HCT116 (cell line): Measurements from ENCODE around the gene DNM3. TPM values are rescaled to one million over a fixed set of nuclear protein-coding genes. Genes with fewer than 3 reads are reported as not detected.

Experiments used
- ATAC-seq: fragments of 200-7000 bp; cut with Tn5 transposase; 2 replicates; pipeline ENCODE4 v1.9.1; 2020; ENCODE audit warnings: mild to moderate bottlenecking, moderate library complexity
- BruUV-seq: library from RNA; stranded (reverse); fragments of 400-500 nt; replicated peaks from 2 replicates; lab custom pipeline; 2021; lab: Mats Ljungman, UMichigan
- CTCF ChIA-PET: fragments of 300-600 bp; sonication (Branson Sonifier 250); formaldehyde crosslinking; loops from one replicate; lab custom pipeline; 2021; ENCODE audit warnings: antibody characterized with exemption; lab: Charles Lee
- POLR2A ChIA-PET: fragments of 300-600, 350-600 bp; sonication (Branson Sonifier 250); formaldehyde crosslinking; loops from one replicate; lab custom pipeline; 2021; ENCODE audit warnings: antibody characterized with exemption; lab: Charles Lee
- RAD21 ChIA-PET, 2 experiments: fragments of 300-600 bp; sonication (Branson Sonifier 250); formaldehyde crosslinking; loops; one replicate each; lab custom pipeline; 2023; ENCODE audit warnings: low total read pairs in 2 of 2; ENCODE audit not compliant: uncharacterized antibody in 2 of 2, unreplicated experiment in 2 of 2, low non-redundant PET in 1 of 2; lab: Charles Lee
- DNase-seq: peaks from one replicate; pipeline ENCODE4 v3.0.0-alpha.2; 2010; ENCODE audit warnings: low read depth, low spot score
- H2AFZ ChIP-seq: fragments of 200-600 bp; shearing (Covaris generic), sonication (generic); 2 replicates; pipeline ENCODE4 v1.6.1; 2017; ENCODE audit warnings: low read depth, mixed run types, mixed read lengths, antibody characterized with exemption, low read length; ENCODE audit not compliant: poor library complexity, severe bottlenecking
- H3K27ac ChIP-seq: 2 replicates; pipeline ENCODE4 v1.5.1; 2012; ENCODE audit warnings: low read depth, low read length
- H3K27me3 ChIP-seq: fragments of 200-600 bp; sonication (generic); 2 replicates; pipeline ENCODE4 v1.6.1; 2016; ENCODE audit warnings: mixed run types, low read length, mixed read lengths; ENCODE audit not compliant: insufficient read depth
- H3K36me3 ChIP-seq, 2 experiments: fragments of 200-500 bp in 1 of 2; fragments of 200-600 bp in 1 of 2; sonication (Bioruptor generic) in 1 of 2; sonication (generic) in 1 of 2; 2 replicates each; pipeline versions ENCODE4 v1.5.1 to v1.6.1; 2014 to 2016; ENCODE audit warnings: low read length in 2 of 2, inconsistent platforms in 1 of 2, mixed read lengths in 1 of 2, mixed run types in 1 of 2; ENCODE audit not compliant: insufficient read depth in 2 of 2, control insufficient read depth in 1 of 2
- H3K4me1 ChIP-seq, 2 experiments: fragments of 200-600 bp in 1 of 2; sonication (generic) in 1 of 2; 2 replicates each; pipeline versions ENCODE4 v1.5.1 to v1.6.1; 2012 to 2017; ENCODE audit warnings: low read length in 2 of 2, inconsistent platforms in 1 of 2, mild to moderate bottlenecking in 1 of 2, mixed read lengths in 1 of 2, mixed run types in 1 of 2, moderate library complexity in 1 of 2; ENCODE audit not compliant: insufficient read depth in 2 of 2, control insufficient read depth in 1 of 2
- H3K4me2 ChIP-seq: fragments of 200-600 bp; sonication (generic); 2 replicates; pipeline ENCODE4 v1.6.1; 2017; ENCODE audit warnings: mixed run types, low read length, mixed read lengths
- H3K4me3 ChIP-seq, 2 experiments: fragments of 200-600 bp in 1 of 2; sonication (generic) in 1 of 2; replicated peaks in 1 of 2; 2 replicates each; pipeline ENCODE4 v1.5.1; 2011 to 2016; ENCODE audit warnings: low read length in 2 of 2, control low read depth in 1 of 2, low read depth in 1 of 2, mild to moderate bottlenecking in 1 of 2, mixed read lengths in 1 of 2, mixed run types in 1 of 2
- H3K79me2 ChIP-seq: fragments of 200-600 bp; sonication (generic); 2 replicates; pipeline ENCODE4 v1.6.1; 2017; ENCODE audit warnings: mild to moderate bottlenecking, mixed run types, low read length, moderate library complexity, mixed read lengths; ENCODE audit not compliant: insufficient read depth
- H3K9ac ChIP-seq: fragments of 200-600 bp; sonication (generic); 2 replicates; pipeline ENCODE4 v1.6.1; 2016; ENCODE audit warnings: low read length, mixed read lengths
- H3K9me2 ChIP-seq: fragments of 200-600 bp; sonication (generic), shearing (Covaris generic); 2 replicates; pipeline ENCODE4 v1.6.1; 2017; ENCODE audit warnings: mixed run types, mild to moderate bottlenecking, moderate library complexity; ENCODE audit not compliant: insufficient read depth
- H3K9me3 ChIP-seq, 2 experiments: fragments of 200-500 bp in 1 of 2; fragments of 200-600 bp in 1 of 2; sonication (Bioruptor generic) in 1 of 2; sonication (generic) in 1 of 2; 2 replicates each; pipeline ENCODE4 v1.6.1; 2014 to 2017; ENCODE audit warnings: low read length in 2 of 2, mixed read lengths in 2 of 2, inconsistent platforms in 1 of 2, low read depth in 1 of 2, mild to moderate bottlenecking in 1 of 2, mixed run types in 1 of 2, moderate library complexity in 1 of 2; ENCODE audit not compliant: control insufficient read depth in 1 of 2, insufficient read depth in 1 of 2
- H4K20me1 ChIP-seq: fragments of 200-600 bp; sonication (generic), shearing (Covaris generic); 2 replicates; pipeline ENCODE4 v1.6.1; 2017; ENCODE audit warnings: mixed run types, mild to moderate bottlenecking, moderate library complexity; ENCODE audit not compliant: insufficient read depth
- CBX3 ChIP-seq: IDR thresholded peaks from 2 replicates; pipeline ENCODE4 v1.6.1; 2012; ENCODE audit warnings: low read depth
- CEBPB ChIP-seq: IDR thresholded peaks from 2 replicates; pipeline ENCODE4 v1.6.1; 2012; ENCODE audit warnings: low read depth
- EGR1 ChIP-seq: IDR thresholded peaks from 2 replicates; pipeline ENCODE4 v1.6.1; 2012; ENCODE audit warnings: low read depth
- ELF1 ChIP-seq: IDR thresholded peaks from 2 replicates; pipeline ENCODE4 v1.6.1; 2012; ENCODE audit warnings: low read depth, borderline replicate concordance
- EZH2 ChIP-seq: fragments of 200-600 bp; sonication (generic); IDR thresholded peaks from 2 replicates; pipeline ENCODE4 v1.6.1; 2017; ENCODE audit warnings: antibody characterized with exemption, mixed run types
- FOSL1 ChIP-seq: IDR thresholded peaks from 2 replicates; pipeline ENCODE4 v1.6.1; 2012; ENCODE audit warnings: low read depth
- JUND ChIP-seq: IDR thresholded peaks from 2 replicates; pipeline ENCODE4 v1.6.1; 2012
- POLR2AphosphoS5 ChIP-seq: IDR thresholded peaks from 2 replicates; pipeline ENCODE4 v1.6.1; 2011; ENCODE audit warnings: mild to moderate bottlenecking, low read depth, low read length, moderate library complexity
- RAD21 ChIP-seq: IDR thresholded peaks from 2 replicates; pipeline ENCODE4 v1.6.1; 2012; ENCODE audit warnings: low read depth, mild to moderate bottlenecking
- SRF ChIP-seq: IDR thresholded peaks from 2 replicates; pipeline ENCODE4 v1.6.1; 2012; ENCODE audit warnings: low read depth
- ZBTB33 ChIP-seq: IDR thresholded peaks from 2 replicates; pipeline ENCODE4 v1.6.1; 2011; ENCODE audit warnings: mild to moderate bottlenecking, low read length, moderate library complexity; ENCODE audit not compliant: insufficient replicate concordance; ENCODE audit errors: extremely low read depth
- intact Hi-C: fragments of 100-400 bp; cut with micrococcal nuclease; formaldehyde crosslinking; loops from 2 replicates; pipeline ENCODE4 v1.10.0; 2022
- total RNA-seq: library from RNA; stranded (reverse); gene quantifications from one replicate; pipeline ENCODE4 v1.2.1, GENCODE V29; 2021; ENCODE audit not compliant: unreplicated experiment
- TF ChIP-seq, protein P1 (sequence below): IDR thresholded peaks from 2 replicates; pipeline ENCODE4 v1.6.1; 2012
- TF ChIP-seq, protein P2 (sequence below): IDR thresholded peaks from 2 replicates; pipeline ENCODE4 v1.6.1; 2012; ENCODE audit warnings: low read depth

The DNM3 gene
- total RNA-seq, 1 experiment from 2014 or later: 3.1 TPM

DNA sequence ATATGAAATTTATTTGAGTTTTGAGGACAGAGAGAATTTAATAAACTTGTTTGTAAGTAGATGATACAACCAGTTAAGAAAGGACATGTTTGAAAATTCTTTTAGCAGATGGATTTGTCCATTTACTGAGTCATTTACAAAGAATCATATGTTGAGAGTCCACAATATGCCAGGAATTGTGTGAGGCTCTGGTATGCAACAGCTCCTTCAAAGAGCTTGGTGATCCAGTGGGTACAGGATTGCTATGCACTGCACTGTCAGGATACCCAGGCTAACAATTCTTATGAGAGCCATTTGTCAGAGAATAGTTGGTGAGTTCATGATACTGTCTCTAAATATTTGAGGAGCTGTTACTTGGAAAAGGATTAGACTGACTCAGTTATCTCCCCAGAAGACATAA lies 11.0 kb downstream of the DNM3 start:
- H2AFZ ChIP-seq: no peak overlapping the region
- H3K36me3 ChIP-seq: no peaks in the 10 kb centered on the region
- no peak for ATAC-seq
- H4K20me1 ChIP-seq: no peaks in the 10 kb centered on the region
- no peak for DNase-seq
- no peak overlapping the region for H3K4me2 ChIP-seq
- peaks cover 0 to 3% of the 10 kb centered on the region in 2 experiments; a peak in 1 of 4 replicates for H3K9me3 ChIP-seq
- TF ChIP-seq EGR1 (no peak), SRF (no peak), CBX3 (no peak), CEBPB (no peak), RAD21 (no peak), ZBTB33 (no peak)
- TF ChIP-seq, protein P1, sequence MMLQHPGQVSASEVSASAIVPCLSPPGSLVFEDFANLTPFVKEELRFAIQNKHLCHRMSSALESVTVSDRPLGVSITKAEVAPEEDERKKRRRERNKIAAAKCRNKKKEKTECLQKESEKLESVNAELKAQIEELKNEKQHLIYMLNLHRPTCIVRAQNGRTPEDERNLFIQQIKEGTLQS: no peak
- TF ChIP-seq, all 23 proteins: peak for 0
- POLR2A ChIA-PET: interaction anchor here (1.4 kb wide), 1 partner anchor 11 kb away, joined by 3 read pairs; the partner anchor contains the start of gene DNM3
- intact Hi-C loops: no loop called here
- H3K4me3 ChIP-seq: no peak overlapping the region
- no peak overlapping the region for H3K27ac ChIP-seq
- no peaks in the 10 kb centered on the region for H3K79me2 ChIP-seq
- H3K9ac ChIP-seq: no peak overlapping the region
- H3K27me3 ChIP-seq: no peaks in the 10 kb centered on the region
- CTCF ChIA-PET: no interaction called here
- H3K9me2 ChIP-seq: no peaks in the 10 kb centered on the region
- RAD21 ChIA-PET: no interaction called here
- no peaks in the 10 kb centered on the region for H3K4me1 ChIP-seq
- no TSS peak for BruUV-seq

DNA sequence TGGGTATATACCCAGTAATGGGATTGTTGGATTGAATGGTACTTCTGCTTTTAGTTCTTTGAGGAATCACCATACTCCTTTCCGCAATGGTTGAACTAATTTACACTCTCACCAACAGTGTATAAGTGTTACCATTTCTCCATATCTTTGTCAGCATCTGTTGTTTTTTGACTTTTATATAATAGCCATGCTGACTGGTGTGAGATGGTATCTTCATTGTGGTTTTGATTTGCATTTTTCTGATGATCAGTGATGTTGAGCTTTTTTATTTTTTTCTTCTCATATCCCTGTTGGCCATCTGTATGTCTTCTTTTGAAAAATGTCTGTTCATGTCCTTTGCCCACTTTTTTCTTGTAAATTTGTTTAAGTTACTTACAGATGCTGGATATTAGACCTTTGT lies 14.1 kb downstream of the DNM3 start:
- Histone ChIP-seq H3K9ac (no peak overlapping the region), H3K4me1 (no peaks in the 10 kb centered on the region), H3K79me2 (no peaks in the 10 kb centered on the region), H3K4me3 (no peak overlapping the region), H3K36me3 (no peaks in the 10 kb centered on the region), H3K27ac (no peak overlapping the region), H3K9me2 (no peaks in the 10 kb centered on the region), H3K4me2 (no peak overlapping the region), H2AFZ (no peak overlapping the region), H4K20me1 (no peaks in the 10 kb centered on the region), H3K27me3 (no peaks in the 10 kb centered on the region), H3K9me3 (peaks cover 0 to 7% of the 10 kb centered on the region in 2 experiments; a peak in 1 of 4 replicates)
- no peak for ATAC-seq
- DNase-seq: no peak
- ChIA-PET RAD21 (no interaction called here), CTCF (no interaction called here), POLR2A (no interaction called here)
- intact Hi-C loops: no loop called here
- no TSS peak for BruUV-seq
- no peak for TF ChIP-seq POLR2AphosphoS5
- TF ChIP-seq JUND: no peak
- no peak for TF ChIP-seq ZBTB33
- TF ChIP-seq EZH2: no peak
- TF ChIP-seq SRF: no peak
- no peak for TF ChIP-seq ELF1
- TF ChIP-seq, protein P2, sequence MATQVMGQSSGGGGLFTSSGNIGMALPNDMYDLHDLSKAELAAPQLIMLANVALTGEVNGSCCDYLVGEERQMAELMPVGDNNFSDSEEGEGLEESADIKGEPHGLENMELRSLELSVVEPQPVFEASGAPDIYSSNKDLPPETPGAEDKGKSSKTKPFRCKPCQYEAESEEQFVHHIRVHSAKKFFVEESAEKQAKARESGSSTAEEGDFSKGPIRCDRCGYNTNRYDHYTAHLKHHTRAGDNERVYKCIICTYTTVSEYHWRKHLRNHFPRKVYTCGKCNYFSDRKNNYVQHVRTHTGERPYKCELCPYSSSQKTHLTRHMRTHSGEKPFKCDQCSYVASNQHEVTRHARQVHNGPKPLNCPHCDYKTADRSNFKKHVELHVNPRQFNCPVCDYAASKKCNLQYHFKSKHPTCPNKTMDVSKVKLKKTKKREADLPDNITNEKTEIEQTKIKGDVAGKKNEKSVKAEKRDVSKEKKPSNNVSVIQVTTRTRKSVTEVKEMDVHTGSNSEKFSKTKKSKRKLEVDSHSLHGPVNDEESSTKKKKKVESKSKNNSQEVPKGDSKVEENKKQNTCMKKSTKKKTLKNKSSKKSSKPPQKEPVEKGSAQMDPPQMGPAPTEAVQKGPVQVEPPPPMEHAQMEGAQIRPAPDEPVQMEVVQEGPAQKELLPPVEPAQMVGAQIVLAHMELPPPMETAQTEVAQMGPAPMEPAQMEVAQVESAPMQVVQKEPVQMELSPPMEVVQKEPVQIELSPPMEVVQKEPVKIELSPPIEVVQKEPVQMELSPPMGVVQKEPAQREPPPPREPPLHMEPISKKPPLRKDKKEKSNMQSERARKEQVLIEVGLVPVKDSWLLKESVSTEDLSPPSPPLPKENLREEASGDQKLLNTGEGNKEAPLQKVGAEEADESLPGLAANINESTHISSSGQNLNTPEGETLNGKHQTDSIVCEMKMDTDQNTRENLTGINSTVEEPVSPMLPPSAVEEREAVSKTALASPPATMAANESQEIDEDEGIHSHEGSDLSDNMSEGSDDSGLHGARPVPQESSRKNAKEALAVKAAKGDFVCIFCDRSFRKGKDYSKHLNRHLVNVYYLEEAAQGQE: no peak
- TF ChIP-seq FOSL1: no peak
